Gastrocnemius medialis (tissue), 4 donors: ENCODE measurements around the gene CEP72. TPM values are rescaled to one million over a fixed set of nuclear protein-coding genes. Genes with fewer than 3 reads are reported as not detected.
"Not testable (repeated sequence)": the region's sequence is repeated elsewhere in the genome, so short reads cannot be mapped to it uniquely, and the experiment has no call there.

Experiments used
- ATAC-seq, 2 donors: fragments of 150-250 bp; one replicate each; pipeline ENCODE4 v1.9.1; 2016
- DNase-seq, 2 donors: peaks; one replicate each; pipeline ENCODE4 v3.0.0-alpha.2; 2019
- H3K27ac ChIP-seq, 4 donors: fragments of 200-600 bp; sonication (generic); 1 replicate in 1 of 4; 2 replicates in 3 of 4; pipeline ENCODE4 v1.5.1; 2016 to 2018; ENCODE audit warnings: mild to moderate bottlenecking in 2 of 4, moderate library complexity in 1 of 4
- H3K27me3 ChIP-seq, 3 donors: fragments of 200-600 bp; sonication (generic) in 2 of 3; 1 replicate in 1 of 3; 2 replicates in 2 of 3; pipeline versions ENCODE4 v1.5.1 to v1.6.0; 2016 to 2019; ENCODE audit warnings: mild to moderate bottlenecking in 1 of 3, moderate library complexity in 1 of 3
- H3K36me3 ChIP-seq, 2 donors: fragments of 200-600 bp; sonication (generic) in 1 of 2; one replicate each; pipeline ENCODE4 v1.5.1; 2017 to 2018
- H3K4me1 ChIP-seq, 2 donors: fragments of 200-600 bp; sonication (generic) in 1 of 2; one replicate each; pipeline ENCODE4 v1.5.1; 2016 to 2017; ENCODE audit warnings: mild to moderate bottlenecking in 2 of 2
- H3K4me3 ChIP-seq, 4 donors: fragments of 200-600 bp; sonication (generic) in 3 of 4; 1 replicate in 1 of 4; 2 replicates in 3 of 4; pipeline ENCODE4 v1.5.1; 2016 to 2019; ENCODE audit warnings: mild to moderate bottlenecking in 2 of 4
- H3K9me3 ChIP-seq, 3 donors: fragments of 200-600 bp; sonication (generic) in 2 of 3; 1 replicate in 1 of 3; 2 replicates in 2 of 3; pipeline ENCODE4 v1.5.1; 2016 to 2019
- POLR2A ChIP-seq, 2 donors: fragments of 450-650 bp; IDR thresholded peaks; one replicate each; pipeline ENCODE4 v1.6.1; 2017; ENCODE audit warnings: antibody characterized with exemption in 2 of 2, mild to moderate bottlenecking in 2 of 2, moderate library complexity in 2 of 2
- in situ Hi-C, 4 donors: fragments of 200-750 bp; cut with MboI; loops; one replicate each; pipeline versions ENCODE4 v1.15.0 to v1.8.0; 2017; ENCODE audit warnings: low sequenced_read_pairs in 4 of 4
- intact Hi-C: fragments of 100-400 bp; cut with DNase I; formaldehyde crosslinking; loops from one replicate; pipeline ENCODE4 v1.15.1; 2023; ENCODE audit warnings: low total_unique reads
- total RNA-seq, 4 donors: library from RNA; depleted of rRNA; stranded (reverse); fragments of >200 nt; gene quantifications; one replicate each; pipeline versions ENCODE4 v1.1.0 to v1.2.3, GENCODE V29; 2016
- TF ChIP-seq, protein P1 (sequence below), 5 experiments: fragments of 450-650 bp in 3 of 5; fragments of 200-600 bp in 2 of 5; sonication (generic) in 2 of 5; IDR thresholded peaks in 4 of 5; conservative IDR thresholded peaks in 1 of 5; 1 replicate in 4 of 5; 2 replicates in 1 of 5; pipeline ENCODE4 v1.5.1; 2016 to 2019; ENCODE audit warnings: antibody characterized with exemption in 5 of 5, mild to moderate bottlenecking in 3 of 5, moderate library complexity in 3 of 5

The CEP72 gene
- total RNA-seq, 4 donors from 2014 or later, result 0.36 to 0.56 (median 0.40) TPM; not detected in 1

DNA sequence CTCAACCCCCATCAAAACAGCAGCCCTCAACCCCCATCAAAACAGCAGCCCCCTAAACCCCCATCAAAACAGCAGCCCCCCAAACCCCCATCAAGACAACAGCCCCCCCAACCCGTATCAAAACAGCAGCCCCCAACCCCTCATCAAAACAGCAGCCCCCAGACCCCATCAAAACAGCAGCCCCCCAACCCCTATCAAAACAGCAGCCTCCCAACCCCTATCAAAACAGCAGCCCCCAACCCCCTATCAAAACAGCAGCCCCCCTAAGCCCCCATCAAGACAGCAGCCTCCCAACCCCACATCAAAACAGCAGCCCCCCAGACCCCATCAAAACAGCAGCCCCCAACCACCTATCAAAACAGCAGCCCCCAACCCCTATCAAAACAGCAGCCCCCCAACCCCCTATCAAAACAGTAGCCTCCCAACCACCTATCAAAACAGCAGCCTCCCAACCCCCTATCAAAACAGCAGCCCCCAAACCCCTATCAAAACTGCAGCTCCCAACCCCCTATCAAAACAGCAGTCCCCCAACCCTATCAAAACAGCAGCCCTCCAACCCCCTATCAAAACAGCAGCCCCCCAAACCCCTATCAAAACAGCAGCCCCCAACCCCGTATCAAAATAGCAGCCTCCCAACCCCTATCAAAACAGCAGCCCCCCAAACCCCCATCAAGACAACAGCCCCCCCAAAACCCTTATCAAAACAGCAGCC, 79.8 kb downstream of the CEP72 start:
- DNase-seq (no peak), ATAC-seq (no peak)
- Histone ChIP-seq H3K9me3 (no peaks in the 10 kb centered on the region), H3K4me3 (peak overlapping the region; percentile 58 to 71 (median 64)), H3K4me1 (peaks cover 0 to 9% of the 10 kb centered on the region in 2 donors), H3K27ac (peak overlapping the region; percentile 63 to 81 (median 78)), H3K27me3 (no peaks in the 10 kb centered on the region), H3K36me3 (no peaks in the 10 kb centered on the region)
- intact Hi-C loops, result loop anchor here (5.0 kb wide), 2 partner anchors 90 to 200 kb away; partner anchors contain the start of genes BRD9, TRIP13 and ZDHHC11B
- in situ Hi-C loops, result no loop called here
- TF ChIP-seq, protein P1, sequence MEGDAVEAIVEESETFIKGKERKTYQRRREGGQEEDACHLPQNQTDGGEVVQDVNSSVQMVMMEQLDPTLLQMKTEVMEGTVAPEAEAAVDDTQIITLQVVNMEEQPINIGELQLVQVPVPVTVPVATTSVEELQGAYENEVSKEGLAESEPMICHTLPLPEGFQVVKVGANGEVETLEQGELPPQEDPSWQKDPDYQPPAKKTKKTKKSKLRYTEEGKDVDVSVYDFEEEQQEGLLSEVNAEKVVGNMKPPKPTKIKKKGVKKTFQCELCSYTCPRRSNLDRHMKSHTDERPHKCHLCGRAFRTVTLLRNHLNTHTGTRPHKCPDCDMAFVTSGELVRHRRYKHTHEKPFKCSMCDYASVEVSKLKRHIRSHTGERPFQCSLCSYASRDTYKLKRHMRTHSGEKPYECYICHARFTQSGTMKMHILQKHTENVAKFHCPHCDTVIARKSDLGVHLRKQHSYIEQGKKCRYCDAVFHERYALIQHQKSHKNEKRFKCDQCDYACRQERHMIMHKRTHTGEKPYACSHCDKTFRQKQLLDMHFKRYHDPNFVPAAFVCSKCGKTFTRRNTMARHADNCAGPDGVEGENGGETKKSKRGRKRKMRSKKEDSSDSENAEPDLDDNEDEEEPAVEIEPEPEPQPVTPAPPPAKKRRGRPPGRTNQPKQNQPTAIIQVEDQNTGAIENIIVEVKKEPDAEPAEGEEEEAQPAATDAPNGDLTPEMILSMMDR (IDR thresholded peaks at IDR 0.05 in 4 of 5, conservative IDR thresholded peaks at IDR 0.05 in 1 of 5), result no peak
- TF ChIP-seq POLR2A (IDR thresholded peaks at IDR 0.05), result no peak

DNA sequence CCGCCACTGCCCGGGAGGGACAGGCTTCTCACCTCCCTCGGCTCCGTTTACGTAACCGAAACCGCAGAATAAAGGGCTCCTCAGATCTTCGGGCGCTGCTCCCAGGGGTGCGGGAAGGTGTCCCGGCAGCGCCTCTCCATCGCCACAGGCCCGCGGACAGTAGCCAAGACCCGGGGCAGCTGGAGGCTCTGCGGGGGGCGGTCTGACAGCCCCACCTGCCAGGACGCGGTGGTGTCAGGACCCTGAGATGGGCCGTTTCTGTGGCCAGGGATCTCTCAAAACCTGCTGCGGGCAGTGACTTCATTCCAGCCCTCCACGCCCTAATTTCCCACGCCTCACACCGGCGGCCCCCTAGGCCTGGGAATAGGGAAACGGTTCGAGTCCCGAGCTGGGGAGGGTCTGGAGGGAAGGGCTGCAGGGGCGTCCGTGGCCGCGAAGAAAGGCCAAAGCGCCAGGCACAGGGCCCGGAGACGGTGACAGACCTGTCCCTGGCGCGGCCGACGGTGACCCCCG, 80.4 kb downstream of the CEP72 start:
- H3K36me3 ChIP-seq, DNase-seq, H3K27me3 ChIP-seq, H3K4me1 ChIP-seq, in situ Hi-C loops, H3K9me3 ChIP-seq: not testable (repeated sequence)
- H3K4me3 ChIP-seq, result peak overlapping the region; percentile 58 to 71 (median 64)
- H3K27ac ChIP-seq, result peak overlapping the region; percentile 63 to 81 (median 78)
- ATAC-seq, result peak; percentile 18 to 33
- intact Hi-C loops, result loop anchor here (5.0 kb wide), 2 partner anchors 90 to 200 kb away; partner anchors contain the start of genes BRD9, TRIP13 and ZDHHC11B

DNA sequence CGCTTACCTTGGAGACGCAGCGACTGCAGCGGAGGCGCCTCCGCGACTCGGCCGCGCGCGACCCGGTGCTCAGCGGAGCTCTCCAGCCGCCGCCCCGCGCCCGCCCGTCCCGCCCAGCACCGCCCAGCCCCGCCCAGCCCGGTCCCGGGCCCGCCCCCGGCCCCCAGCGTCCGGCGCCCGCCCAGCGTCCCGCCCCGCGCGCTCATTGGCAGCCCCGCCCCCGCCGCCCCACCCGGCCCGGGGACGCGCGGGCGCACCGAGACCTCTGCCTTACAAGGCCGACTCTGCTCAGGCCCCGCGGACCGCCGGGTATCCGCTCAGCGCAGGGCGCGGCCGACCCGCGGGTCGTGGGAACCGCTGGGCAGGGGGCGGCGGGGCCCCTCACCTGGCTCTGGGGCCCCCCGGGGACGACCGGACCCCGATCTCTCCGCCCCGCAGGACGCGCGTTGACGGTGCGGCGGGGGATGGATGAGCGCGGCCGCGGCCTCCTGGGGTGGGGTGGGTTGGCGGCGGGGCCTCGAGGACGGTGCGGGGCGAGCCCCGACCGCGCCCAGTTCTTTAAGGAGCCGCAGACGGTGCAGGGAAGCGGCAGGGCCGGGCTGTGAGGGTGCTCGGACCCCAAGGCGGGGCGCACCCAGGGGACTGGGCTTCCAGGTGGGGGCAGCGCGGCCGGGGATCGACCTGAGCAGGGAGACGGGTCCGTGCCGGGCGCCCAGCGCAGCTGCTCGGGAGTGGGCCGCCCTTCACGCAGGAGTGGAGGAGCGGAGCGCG, 81.3 kb downstream of the CEP72 start, which contains the start of gene TPPP:
Gene TPPP (minus strand): TSS at position 82 of the 771 bp plus-strand sequence. CDS start 15,292 bp downstream, outside the sequence.
- ATAC-seq, result peak; percentile 82 to 89
- intact Hi-C loops, result loop anchor here (5.0 kb wide), 2 partner anchors 89 to 199 kb away; partner anchors contain the start of genes BRD9, TRIP13 and ZDHHC11B
- DNase-seq, result peak; percentile 78 to 84

DNA sequence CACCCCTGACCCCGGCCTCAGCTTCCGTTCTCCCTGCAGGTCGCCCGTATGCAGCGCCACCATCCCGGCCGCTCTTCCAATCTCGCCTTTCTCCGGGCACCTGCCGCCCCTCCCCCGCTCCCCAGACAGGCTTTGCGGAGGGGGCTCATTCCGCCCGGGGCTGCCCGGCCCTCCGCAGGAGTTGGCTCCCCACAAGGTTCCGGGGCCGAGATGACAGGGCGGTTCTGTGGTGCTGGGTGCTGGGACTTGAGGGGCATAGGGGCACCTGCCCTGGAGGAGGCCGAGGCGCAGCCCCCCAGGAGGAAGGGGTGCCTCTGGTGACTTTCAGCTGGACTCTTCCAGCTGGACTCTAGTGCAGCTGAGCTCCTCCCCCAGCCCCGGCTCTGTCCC, 81.9 kb downstream of the CEP72 start:
- intact Hi-C loops, result loop anchor here (5.0 kb wide), 2 partner anchors 88 to 198 kb away; partner anchors contain the start of genes BRD9, TRIP13 and ZDHHC11B
- H3K36me3 ChIP-seq, H3K27me3 ChIP-seq, H3K4me1 ChIP-seq, DNase-seq, H3K9me3 ChIP-seq, in situ Hi-C loops: not testable (repeated sequence)
- peak in 1 of 2 donors; percentile 10 for ATAC-seq
- Histone ChIP-seq H3K4me3 (peak overlapping the region in 3 of 4 donors; percentile 70 to 71 (median 71)), H3K27ac (peak overlapping the region in 3 of 4 donors; percentile 82 to 89 (median 87))

More for the DNA sequence above, 81.3 kb downstream of the CEP72 start, which contains the start of gene TPPP:
- in situ Hi-C loops, H3K27me3 ChIP-seq, H3K9me3 ChIP-seq, H3K4me1 ChIP-seq, H3K36me3 ChIP-seq: not testable (repeated sequence)
- peak; percentile 82 to 84 for TF ChIP-seq POLR2A (IDR thresholded peaks at IDR 0.05)
- H3K27ac ChIP-seq, result peak within 1 kb of the TSS; percentile 76 to 89 (median 84)
- H3K4me3 ChIP-seq, result peak within 1 kb of the TSS; percentile 58 to 71 (median 70)

DNA sequence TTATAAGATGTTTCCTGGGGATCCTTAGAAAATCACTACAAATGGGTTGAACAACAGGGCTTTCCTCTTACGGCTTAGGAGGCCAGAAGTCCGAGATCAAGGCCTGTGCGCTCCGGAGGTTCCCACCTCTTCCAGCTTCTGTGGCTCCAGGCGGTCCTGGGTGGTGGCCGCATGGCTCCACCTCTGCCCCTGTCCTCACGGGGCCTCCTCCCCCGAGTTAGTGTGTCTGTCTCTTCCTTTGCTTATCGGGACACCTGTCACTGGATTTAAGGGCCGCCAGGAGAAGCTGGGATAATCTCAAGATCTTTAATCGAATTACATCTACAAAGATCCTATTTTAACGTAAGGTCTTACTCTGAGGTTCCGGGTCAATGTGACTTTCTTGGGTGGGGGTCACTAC, 83.3 kb downstream of the CEP72 start:
- H3K27ac ChIP-seq, in situ Hi-C loops: not testable (repeated sequence)

DNA sequence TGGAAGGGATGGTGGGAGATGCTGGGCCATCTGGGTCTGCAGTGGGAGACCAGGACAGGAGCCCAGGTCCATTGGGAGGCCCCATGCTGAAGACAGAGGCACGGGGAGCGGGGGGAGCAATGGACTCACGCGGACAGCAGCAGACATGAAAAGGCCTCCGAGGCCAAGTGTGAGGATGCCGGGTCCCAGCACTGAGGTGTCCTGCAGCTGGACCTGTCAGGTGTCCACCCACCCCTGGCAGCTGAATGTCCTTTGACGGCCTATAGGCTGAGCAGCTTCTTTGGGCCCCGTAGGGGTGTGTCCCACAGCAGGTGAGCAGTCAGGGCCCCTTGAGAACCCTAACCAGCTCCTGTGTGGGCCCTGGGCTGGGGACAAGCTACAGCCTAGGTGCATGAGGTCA, 84.1 kb downstream of the CEP72 start:
- H3K27me3 ChIP-seq, H3K36me3 ChIP-seq, H3K4me3 ChIP-seq, DNase-seq, H3K4me1 ChIP-seq, in situ Hi-C loops, H3K9me3 ChIP-seq, H3K27ac ChIP-seq, intact Hi-C loops, ATAC-seq: not testable (repeated sequence)

More for the DNA sequence above, 83.3 kb downstream of the CEP72 start:
- DNase-seq, H3K36me3 ChIP-seq, H3K4me1 ChIP-seq, H3K27me3 ChIP-seq, H3K4me3 ChIP-seq, H3K9me3 ChIP-seq, ATAC-seq, intact Hi-C loops: not testable (repeated sequence)

DNA sequence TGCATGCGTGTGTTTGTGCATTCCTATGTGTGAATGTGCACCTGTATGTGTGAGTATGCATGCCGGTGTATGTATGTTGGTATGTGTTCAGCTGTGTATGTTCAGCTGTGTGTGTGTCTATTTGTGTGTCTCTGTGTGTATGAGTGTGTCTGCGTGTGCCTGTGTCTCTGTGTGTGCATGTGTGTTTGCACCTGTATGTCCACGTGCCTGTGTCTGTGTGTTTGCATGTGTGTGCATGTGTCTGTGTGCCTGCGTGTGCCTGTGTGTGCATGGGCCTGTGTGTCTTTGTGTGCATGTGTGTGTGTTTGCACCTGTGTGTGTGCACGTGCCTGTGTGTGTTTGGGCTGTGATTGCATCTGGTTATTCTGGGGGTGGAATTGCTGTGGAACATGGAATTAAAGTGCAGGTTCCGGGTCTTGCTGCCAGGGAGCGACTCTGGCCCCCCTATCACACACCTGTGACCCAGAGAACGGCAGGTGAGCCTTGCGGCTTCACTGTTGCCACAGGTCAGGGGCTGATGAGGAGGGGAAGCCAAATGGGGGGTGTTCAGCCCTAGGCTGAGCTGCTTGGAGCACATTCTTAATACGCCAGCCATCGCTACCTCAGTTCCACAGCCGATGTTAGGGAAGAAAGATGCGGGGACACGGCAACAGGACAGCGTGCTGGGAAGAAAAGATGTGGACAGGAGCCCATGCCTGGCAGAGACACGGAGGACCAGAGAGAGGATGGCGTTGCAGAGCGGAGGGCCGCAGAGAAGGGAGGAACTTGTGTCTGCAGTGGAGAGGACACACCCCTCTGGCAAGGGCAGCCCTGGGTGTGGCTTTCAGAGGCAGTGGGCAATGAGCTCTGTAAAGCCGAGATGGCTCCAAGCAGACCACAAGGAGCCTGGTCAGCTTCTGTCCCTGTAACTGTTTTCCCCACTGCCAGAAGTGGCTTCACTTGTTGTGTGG, 84.9 kb downstream of the CEP72 start:
- H3K4me1 ChIP-seq, ATAC-seq, in situ Hi-C loops, intact Hi-C loops, DNase-seq, H3K27ac ChIP-seq, H3K27me3 ChIP-seq, H3K9me3 ChIP-seq, H3K4me3 ChIP-seq, H3K36me3 ChIP-seq: not testable (repeated sequence)
